ENCODE results near the gene LMAN1L.

LMAN1L gene

GRCh38 chr15:74794248-74794969 is 18.2 kb upstream of the LMAN1L start:
- DNase-seq = no peak

DNA sequence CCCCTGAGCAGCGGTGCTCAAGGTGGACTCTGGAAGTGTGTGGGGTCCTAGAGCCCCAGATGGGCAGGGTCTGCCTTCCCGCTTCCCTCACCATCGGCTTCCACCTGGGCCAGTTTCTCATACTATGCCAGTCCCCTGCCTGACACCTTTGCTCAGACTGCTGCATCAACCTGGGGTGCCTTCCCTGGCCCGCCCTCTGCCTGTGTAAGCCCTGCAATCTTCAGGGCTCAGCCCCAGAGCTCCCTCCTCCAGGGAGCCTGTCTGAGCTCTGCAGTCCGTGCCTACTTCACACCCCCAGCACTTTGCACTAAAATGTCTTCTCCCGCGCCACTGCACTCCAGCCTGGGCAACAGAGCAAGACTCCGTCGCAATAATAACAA is 17.7 kb upstream of the LMAN1L start:
- DNase-seq = no peak

GRCh38 chr15:74795966-74796625 is 16.5 kb upstream of the LMAN1L start:
- peak; percentile 66 for DNase-seq

DNA sequence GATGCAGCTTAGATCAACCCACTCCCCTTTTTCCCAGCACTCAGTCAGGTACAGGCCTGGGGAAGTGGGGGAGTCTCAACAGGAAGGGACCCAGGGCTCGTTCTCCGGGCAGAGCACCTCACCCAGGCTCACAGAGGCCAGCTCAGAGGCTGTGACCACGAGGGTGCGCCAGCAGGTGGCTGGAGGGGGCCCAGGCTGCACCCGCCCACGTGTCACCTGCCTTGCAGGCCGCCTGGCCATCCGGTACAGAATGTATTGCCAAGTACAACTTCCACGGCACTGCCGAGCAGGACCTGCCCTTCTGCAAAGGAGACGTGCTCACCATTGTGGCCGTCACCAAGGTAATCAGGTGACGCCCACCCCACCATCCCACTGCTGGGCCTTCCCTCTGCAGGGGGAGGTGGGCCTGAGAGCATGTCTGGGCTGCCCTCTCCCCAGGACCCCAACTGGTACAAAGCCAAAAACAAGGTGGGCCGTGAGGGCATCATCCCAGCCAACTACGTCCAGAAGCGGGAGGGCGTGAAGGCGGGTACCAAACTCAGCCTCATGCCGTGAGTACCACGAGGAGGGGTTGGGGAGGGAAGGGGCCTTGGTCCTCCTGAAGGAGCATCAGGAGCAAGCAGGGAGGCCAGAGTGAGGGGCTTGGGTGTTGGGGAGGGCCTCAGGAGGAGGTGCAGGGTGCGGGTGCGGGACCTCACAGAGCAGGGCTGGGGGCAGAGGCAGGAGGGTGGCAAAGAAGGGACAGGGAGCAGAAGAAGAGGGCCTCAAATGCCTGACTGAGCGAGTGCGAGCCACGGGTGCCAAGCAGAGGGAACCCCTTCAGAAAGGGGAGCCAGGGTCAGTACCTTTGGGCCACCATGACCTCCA is 14.0 kb upstream of the LMAN1L start:
- no peak for DNase-seq

GRCh38 chr15:74799255-74799855 is 13.3 kb upstream of the LMAN1L start:
- DNase-seq = no peak

- peak; percentile 92 for DNase-seq
Measured at GRCh38 chr15:74799856-74800558, 12.6 kb upstream of the LMAN1L start.

GRCh38 chr15:74800559-74801094 is 12.0 kb upstream of the LMAN1L start:
- no peak for DNase-seq

- DNase-seq = no peak
Measured at GRCh38 chr15:74801311-74801997, 11.2 kb upstream of the LMAN1L start.

GRCh38 chr15:74802290-74802689 is 10.3 kb upstream of the LMAN1L start:
- no peak for DNase-seq

GRCh38 chr15:74802862-74803447 is 9.7 kb upstream of the LMAN1L start:
- no peak for DNase-seq

GRCh38 chr15:74804935-74805334 is 7.7 kb upstream of the LMAN1L start:
- no peak for DNase-seq

DNA sequence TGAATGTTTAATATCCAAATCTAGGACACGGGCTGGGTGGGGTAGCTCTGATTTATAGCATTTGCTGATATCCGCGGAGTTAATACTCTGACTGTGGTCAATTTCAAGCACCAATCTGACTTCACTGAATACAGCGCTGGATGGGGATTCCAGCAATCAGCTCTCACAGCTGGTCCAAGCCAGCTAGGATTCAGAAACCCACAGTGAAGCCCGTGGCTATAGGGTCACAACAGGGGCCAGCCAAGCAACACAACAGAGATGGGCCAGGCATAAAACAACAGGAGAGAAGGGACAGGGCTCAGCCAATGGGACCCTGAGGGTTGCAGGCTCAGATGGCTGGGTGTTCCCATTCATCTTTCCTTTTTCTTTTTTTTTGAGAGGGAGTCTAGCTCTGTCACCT is 5.4 kb upstream of the LMAN1L start:
- no peak for DNase-seq

- no peak for DNase-seq
Measured at GRCh38 chr15:74808078-74808839, 4.4 kb upstream of the LMAN1L start.

DNA sequence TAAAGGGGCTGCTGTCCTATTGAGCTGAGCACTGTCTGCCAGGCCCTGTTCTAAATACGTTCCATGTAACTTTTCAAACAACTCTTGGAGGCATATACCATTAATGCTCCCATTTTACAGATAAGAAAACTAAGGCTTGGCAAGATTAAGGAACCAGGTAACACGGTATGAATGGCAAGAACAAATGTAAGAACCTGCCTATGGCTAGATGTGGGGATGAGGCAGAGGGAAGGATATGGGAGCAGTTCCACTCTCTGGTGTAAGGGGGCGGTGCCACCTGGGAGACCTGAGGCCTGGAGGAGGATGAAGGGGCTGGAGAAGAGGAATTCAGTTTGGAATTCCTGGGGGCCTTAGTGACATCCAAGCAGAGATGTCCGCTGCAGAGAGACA is 3.8 kb upstream of the LMAN1L start:
- no peak for DNase-seq

DNA sequence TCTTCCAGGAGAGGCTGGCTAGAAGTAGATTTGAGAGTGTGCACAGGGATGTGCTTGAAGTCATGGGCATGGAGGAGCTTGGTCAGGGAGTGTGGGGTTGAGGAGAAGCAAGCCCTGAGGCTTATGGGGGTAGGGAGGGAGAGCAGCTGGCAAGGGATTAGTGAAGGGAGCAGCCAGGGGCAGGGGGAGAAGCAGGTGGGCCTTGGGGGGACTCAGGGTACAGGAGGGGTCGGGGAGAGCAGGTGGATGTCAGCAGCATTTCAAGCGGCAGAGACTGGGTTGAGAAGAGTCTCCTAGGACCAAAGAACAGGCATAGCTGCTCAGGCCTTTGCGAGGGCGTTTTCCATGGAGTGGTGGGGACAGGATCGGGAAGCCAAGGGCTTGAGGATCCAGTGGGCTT is 3.4 kb upstream of the LMAN1L start:
- DNase-seq = no peak

DNA sequence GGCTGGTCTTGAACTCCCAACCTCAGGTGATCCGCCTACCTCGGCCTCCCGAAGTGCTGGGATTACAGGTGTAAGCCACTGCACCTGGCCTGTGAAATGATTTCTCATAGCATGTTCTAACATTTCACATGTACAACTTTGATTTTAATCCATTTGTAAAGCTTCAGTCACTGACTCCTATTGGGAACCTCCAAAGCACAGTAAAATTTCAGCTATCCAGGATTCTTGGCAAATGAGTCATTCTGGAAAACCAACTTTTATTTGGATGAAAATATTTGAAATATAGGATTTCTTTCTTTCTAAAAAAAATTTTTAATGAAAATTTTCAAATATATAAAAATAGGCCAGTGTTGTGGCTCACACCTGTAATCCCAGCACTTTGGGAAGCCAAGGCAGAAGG is 2.7 kb upstream of the LMAN1L start:
- no peak for DNase-seq

GRCh38 chr15:74815121-74815934 is 2.7 kb downstream of the LMAN1L start:
- DNase-seq = no peak

- DNase-seq = no peak
Measured at GRCh38 chr15:74815961-74816360, 3.3 kb downstream of the LMAN1L start.

DNA sequence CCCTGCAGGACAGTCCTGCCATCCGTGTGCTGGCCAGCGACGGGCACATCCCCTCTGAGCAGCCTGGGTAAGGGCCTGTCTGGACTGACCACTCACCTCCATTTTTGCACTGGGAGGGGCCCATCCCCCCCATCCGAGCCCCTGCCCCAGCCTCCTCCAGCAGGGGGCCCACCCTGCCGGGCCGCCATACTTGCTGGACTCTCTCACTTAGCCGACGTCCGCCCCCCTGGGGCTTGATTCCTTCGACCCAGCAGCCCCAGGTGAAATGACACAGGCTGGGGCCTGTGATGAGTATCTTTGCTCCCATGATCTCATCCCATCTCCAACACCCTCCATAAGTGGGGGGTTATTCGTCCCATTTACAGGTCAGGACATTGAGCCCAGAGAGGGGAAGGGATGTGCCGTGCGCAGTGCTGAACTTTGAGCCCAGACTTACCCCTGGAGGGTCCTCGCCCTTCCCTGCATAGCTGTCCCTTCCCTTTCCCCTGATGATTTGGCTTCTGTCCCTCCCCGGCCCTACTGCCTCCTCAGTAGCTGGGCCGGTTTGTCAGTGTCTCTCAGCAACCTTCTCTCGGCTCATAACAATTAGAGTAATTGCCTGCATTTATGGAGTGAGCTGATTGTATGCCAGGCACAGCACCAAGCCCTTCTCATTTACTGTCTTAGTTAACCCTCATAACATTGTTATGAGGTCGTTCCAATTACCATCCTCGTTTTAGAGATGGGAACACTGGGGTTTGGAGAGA is 4.2 kb downstream of the LMAN1L start:
- DNase-seq = no peak
